ENCODE measurements around the gene ERAP2.

- TF ChIP-seq CTCF (IDR thresholded peaks at IDR 0.05) = no peak
- TF ChIP-seq POLR2A (IDR thresholded peaks at IDR 0.05) = no peak
- no peak for TF ChIP-seq EP300 (IDR thresholded peaks at IDR 0.05)
- no peak for TF ChIP-seq POLR2AphosphoS5 (IDR thresholded peaks at IDR 0.05)
Measured at GRCh38 chr5:96968614-96969013, 92.3 kb downstream of the ERAP2 start.
